Sigmoid colon (tissue), 7 donors: ENCODE results near the gene DUSP28. TPM values are rescaled to one million over a fixed set of nuclear protein-coding genes. Genes with fewer than 3 reads are reported as not detected.

Source experiments
- DNase-seq: peaks from one replicate; pipeline ENCODE4 v3.0.0-alpha.2; 2019
- H3K27ac ChIP-seq, 4 donors: fragments of 200-600 bp; sonication (generic); one replicate each; pipeline ENCODE4 v1.5.1; 2016 to 2019; ENCODE audit warnings: mild to moderate bottlenecking in 1 of 4
- H3K27me3 ChIP-seq, 3 donors: fragments of 200-600 bp; sonication (generic); one replicate each; pipeline ENCODE4 v1.5.1; 2019; ENCODE audit warnings: mild to moderate bottlenecking in 1 of 3
- H3K36me3 ChIP-seq, 4 donors: fragments of 200-600 bp; sonication (generic); one replicate each; pipeline ENCODE4 v1.5.1; 2016 to 2019
- H3K4me1 ChIP-seq, 4 donors: fragments of 200-600 bp; sonication (generic); one replicate each; pipeline ENCODE4 v1.5.1; 2017 to 2019
- H3K4me3 ChIP-seq, 4 donors: fragments of 200-600 bp; sonication (generic); one replicate each; pipeline ENCODE4 v1.5.1; 2017 to 2019; ENCODE audit warnings: mild to moderate bottlenecking in 2 of 4, moderate library complexity in 1 of 4
- H3K9me3 ChIP-seq, 4 donors: fragments of 200-600 bp in 3 of 4; sonication (generic) in 3 of 4; one replicate each; pipeline versions ENCODE4 v1.5.1 to v1.6.1; 2013 to 2019
- CTCF ChIP-seq, 4 experiments: fragments of 450-650 bp in 3 of 4; fragments of 200-600 bp in 1 of 4; IDR thresholded peaks; one replicate each; pipeline ENCODE4 v1.5.1; 2016 to 2019; ENCODE audit warnings: antibody characterized with exemption in 4 of 4, mild to moderate bottlenecking in 3 of 4, moderate library complexity in 2 of 4
- EP300 ChIP-seq, 4 donors: sonication (generic); formaldehyde crosslinking; IDR thresholded peaks; one replicate each; pipeline ENCODE4 v1.6.1; 2017; ENCODE audit warnings: antibody characterized with exemption in 4 of 4
- POLR2A ChIP-seq, 2 donors: fragments of 450-650 bp; IDR thresholded peaks; one replicate each; pipeline ENCODE4 v1.6.1; 2016; ENCODE audit warnings: antibody characterized with exemption in 2 of 2, mild to moderate bottlenecking in 2 of 2, moderate library complexity in 2 of 2
- POLR2AphosphoS5 ChIP-seq, 4 donors: sonication (generic); formaldehyde crosslinking; IDR thresholded peaks; one replicate each; pipeline ENCODE4 v1.6.1; 2017; ENCODE audit warnings: antibody characterized with exemption in 4 of 4
- WGBS, 2 donors: extraction: QIAGEN DNeasy Blood & Tissue Kit; methylation state at CpG; one replicate each; pipeline ENCODE4 v1.1.7; 2013; 5-methylcytosine and 5-hydroxymethylcytosine counted together
- intact Hi-C: fragments of 100-400 bp; cut with DNase I; formaldehyde crosslinking; loops from one replicate; pipeline ENCODE4 v1.15.1; 2023
- polyA plus RNA-seq, 3 donors: library from polyadenylated mRNA; stranded (reverse); fragments of 200-250 nt; gene quantifications; one replicate each; pipeline ENCODE4 v1.2.3, GENCODE V29; 2013
- total RNA-seq, 4 donors: library from RNA; depleted of rRNA; stranded (reverse); fragments of >200 nt; gene quantifications; one replicate each; pipeline ENCODE4 v1.1.0, GENCODE V29; 2016
- donor health status: healthy with polysubstance abuse.
- donor health status: Bipolar disorder and iron deficiency.
- donor health status: healthy.

Gene DUSP28
- total and polyA plus RNA-seq, 7 donors, result 4.6 to 10.2 (median 5.4) TPM

GRCh38 chr2:240568678-240569522, 8.7 kb downstream of the DUSP28 start:
- Histone ChIP-seq H3K9me3 (no peaks in the 10 kb centered on the region), H3K27me3 (no peaks in the 10 kb centered on the region), H3K4me3 (peak overlapping the region; percentile 46 to 83 (median 64)), H3K27ac (peak overlapping the region; percentile 79 to 85 (median 80)), H3K4me1 (peaks cover 0 to 55% (median 50%) of the 10 kb centered on the region in 4 donors), H3K36me3 (peaks cover 0 to 16% (median 2%) of the 10 kb centered on the region in 4 donors)
- intact Hi-C loops, result loop anchor here (5.0 to 10.0 kb wide), 3 partner anchors 132 to 746 kb away; partner anchors contain the start of genes GPC1, HDLBP and SEPTIN2
- WGBS, 2 donors, result 1% methylated on average over 93 of the region's 93 CpGs
- peak in 1 of 4 donors; percentile 8 for TF ChIP-seq POLR2AphosphoS5 (IDR thresholded peaks at IDR 0.05)
- TF ChIP-seq EP300 (IDR thresholded peaks at IDR 0.05), result no peak
- DNase-seq, result peak; percentile 84

- no peak for TF ChIP-seq EP300 (IDR thresholded peaks at IDR 0.05)
- TF ChIP-seq POLR2A (IDR thresholded peaks at IDR 0.05), result no peak
- no peak for TF ChIP-seq CTCF (IDR thresholded peaks at IDR 0.05)
- no peak for TF ChIP-seq POLR2AphosphoS5 (IDR thresholded peaks at IDR 0.05)
- 52 to 79% methylated on average over 9 of the region's 9 CpGs for WGBS, 2 donors
- H3K4me1 ChIP-seq, result peaks cover 0 to 55% (median 50%) of the 10 kb centered on the region in 4 donors
- no peaks in the 10 kb centered on the region for H3K27me3 ChIP-seq
- H3K36me3 ChIP-seq, result peaks cover 0 to 23% (median 4%) of the 10 kb centered on the region in 4 donors
- H3K4me3 ChIP-seq, result peak overlapping the region; percentile 46 to 83 (median 64)
- H3K9me3 ChIP-seq, result no peaks in the 10 kb centered on the region
- no peak for DNase-seq
- H3K27ac ChIP-seq, result peak overlapping the region in 3 of 4 donors; percentile 79 to 85 (median 80)
- intact Hi-C loops, result loop anchor here (5.0 to 10.0 kb wide), 3 partner anchors 132 to 745 kb away; partner anchors contain the start of genes GPC1, HDLBP and SEPTIN2
These were observed 9.4 kb downstream of the DUSP28 start for GRCh38 chr2:240569523-240569997.

GRCh38 chr2:240569998-240570530, 9.9 kb downstream of the DUSP28 start:
- peak overlapping the region in 2 of 4 donors; percentile 69 to 83 for H3K4me3 ChIP-seq
- no peaks in the 10 kb centered on the region for H3K9me3 ChIP-seq
- H3K27me3 ChIP-seq, result no peaks in the 10 kb centered on the region
- intact Hi-C loops, result loop anchor here (5.0 to 10.0 kb wide), 3 partner anchors 133 to 745 kb away; partner anchors contain the start of genes GPC1, HDLBP and SEPTIN2
- TF ChIP-seq POLR2A (IDR thresholded peaks at IDR 0.05), result no peak
- peaks cover 0 to 28% (median 9%) of the 10 kb centered on the region in 4 donors for H3K36me3 ChIP-seq
- H3K27ac ChIP-seq, result peak overlapping the region in 1 of 4 donors; percentile 80
- DNase-seq, result no peak
- peaks cover 0 to 55% (median 50%) of the 10 kb centered on the region in 4 donors for H3K4me1 ChIP-seq
- WGBS, 2 donors, result 69 to 87% methylated on average over 15 of the region's 15 CpGs

- Histone ChIP-seq H3K4me3 (no peak overlapping the region), H3K27me3 (no peaks in the 10 kb centered on the region), H3K36me3 (peaks cover 0 to 35% (median 15%) of the 10 kb centered on the region in 4 donors), H3K4me1 (peaks cover 0 to 49% (median 44%) of the 10 kb centered on the region in 4 donors), H3K27ac (no peak overlapping the region), H3K9me3 (no peaks in the 10 kb centered on the region)
- WGBS, 2 donors, result 88 to 91% methylated on average over 11 of the region's 11 CpGs
- DNase-seq, result peak; percentile 59
- TF ChIP-seq POLR2AphosphoS5 (IDR thresholded peaks at IDR 0.05), result no peak
- no peak for TF ChIP-seq CTCF (IDR thresholded peaks at IDR 0.05)
- no peak for TF ChIP-seq EP300 (IDR thresholded peaks at IDR 0.05)
- no peak for TF ChIP-seq POLR2A (IDR thresholded peaks at IDR 0.05)
- intact Hi-C loops, result no loop called here
These were observed 10.6 kb downstream of the DUSP28 start for GRCh38 chr2:240570531-240571313.

- no peak overlapping the region for H3K4me3 ChIP-seq
- H3K36me3 ChIP-seq, result peaks cover 0 to 41% (median 19%) of the 10 kb centered on the region in 4 donors
- TF ChIP-seq POLR2A (IDR thresholded peaks at IDR 0.05) (no peak), EP300 (IDR thresholded peaks at IDR 0.05) (no peak), POLR2AphosphoS5 (IDR thresholded peaks at IDR 0.05) (no peak), CTCF (IDR thresholded peaks at IDR 0.05) (no peak)
- DNase-seq, result peak; percentile 55
- 92 to 94% methylated on average over 18 of the region's 18 CpGs for WGBS, 2 donors
- intact Hi-C loops, result no loop called here
- no peaks in the 10 kb centered on the region for H3K9me3 ChIP-seq
- H3K27me3 ChIP-seq, result no peaks in the 10 kb centered on the region
- H3K4me1 ChIP-seq, result peaks cover 0 to 42% (median 39%) of the 10 kb centered on the region in 4 donors
- H3K27ac ChIP-seq, result no peak overlapping the region
These were observed 11.3 kb downstream of the DUSP28 start for GRCh38 chr2:240571314-240571973.
